Sigmoid colon (tissue), 7 donors: ENCODE data around the gene ITGA7. TPM values are rescaled to one million over a fixed set of nuclear protein-coding genes. Genes with fewer than 3 reads are reported as not detected.

ENCODE experiments used
- DNase-seq: peaks from one replicate; pipeline ENCODE4 v3.0.0-alpha.2; 2019
- H3K27ac ChIP-seq, 4 donors: fragments of 200-600 bp; sonication (generic); one replicate each; pipeline ENCODE4 v1.5.1; 2016 to 2019; ENCODE audit warnings: mild to moderate bottlenecking in 1 of 4
- H3K27me3 ChIP-seq, 3 donors: fragments of 200-600 bp; sonication (generic); one replicate each; pipeline ENCODE4 v1.5.1; 2019; ENCODE audit warnings: mild to moderate bottlenecking in 1 of 3
- H3K36me3 ChIP-seq, 4 donors: fragments of 200-600 bp; sonication (generic); one replicate each; pipeline ENCODE4 v1.5.1; 2016 to 2019
- H3K4me1 ChIP-seq, 4 donors: fragments of 200-600 bp; sonication (generic); one replicate each; pipeline ENCODE4 v1.5.1; 2017 to 2019
- H3K4me3 ChIP-seq, 4 donors: fragments of 200-600 bp; sonication (generic); one replicate each; pipeline ENCODE4 v1.5.1; 2017 to 2019; ENCODE audit warnings: mild to moderate bottlenecking in 2 of 4, moderate library complexity in 1 of 4
- H3K9me3 ChIP-seq, 4 donors: fragments of 200-600 bp in 3 of 4; sonication (generic) in 3 of 4; one replicate each; pipeline versions ENCODE4 v1.5.1 to v1.6.1; 2013 to 2019
- CTCF ChIP-seq, 4 experiments: fragments of 450-650 bp in 3 of 4; fragments of 200-600 bp in 1 of 4; IDR thresholded peaks; one replicate each; pipeline ENCODE4 v1.5.1; 2016 to 2019; ENCODE audit warnings: antibody characterized with exemption in 4 of 4, mild to moderate bottlenecking in 3 of 4, moderate library complexity in 2 of 4
- EP300 ChIP-seq, 4 donors: sonication (generic); formaldehyde crosslinking; IDR thresholded peaks; one replicate each; pipeline ENCODE4 v1.6.1; 2017; ENCODE audit warnings: antibody characterized with exemption in 4 of 4
- POLR2A ChIP-seq, 2 donors: fragments of 450-650 bp; IDR thresholded peaks; one replicate each; pipeline ENCODE4 v1.6.1; 2016; ENCODE audit warnings: antibody characterized with exemption in 2 of 2, mild to moderate bottlenecking in 2 of 2, moderate library complexity in 2 of 2
- POLR2AphosphoS5 ChIP-seq, 4 donors: sonication (generic); formaldehyde crosslinking; IDR thresholded peaks; one replicate each; pipeline ENCODE4 v1.6.1; 2017; ENCODE audit warnings: antibody characterized with exemption in 4 of 4
- WGBS, 2 donors: extraction: QIAGEN DNeasy Blood & Tissue Kit; methylation state at CpG; one replicate each; pipeline ENCODE4 v1.1.7; 2013; 5-methylcytosine and 5-hydroxymethylcytosine counted together
- intact Hi-C: fragments of 100-400 bp; cut with DNase I; formaldehyde crosslinking; loops from one replicate; pipeline ENCODE4 v1.15.1; 2023
- polyA plus RNA-seq, 3 donors: library from polyadenylated mRNA; stranded (reverse); fragments of 200-250 nt; gene quantifications; one replicate each; pipeline ENCODE4 v1.2.3, GENCODE V29; 2013
- total RNA-seq, 4 donors: library from RNA; depleted of rRNA; stranded (reverse); fragments of >200 nt; gene quantifications; one replicate each; pipeline ENCODE4 v1.1.0, GENCODE V29; 2016
- donor health status: healthy with polysubstance abuse.
- donor health status: Bipolar disorder and iron deficiency.
- donor health status: healthy.

ITGA7 gene
- total and polyA plus RNA-seq, 7 donors = 1.8 to 588 (median 66.6) TPM

GRCh38 chr12:55726971-55727370, 19.3 kb upstream of the ITGA7 start:
- Histone ChIP-seq H3K4me3 (peak overlapping the region; percentile 95 to 99 (median 98)), H3K36me3 (peaks cover 19 to 36% (median 23%) of the 10 kb centered on the region in 4 donors), H3K4me1 (peaks cover 0 to 76% (median 74%) of the 10 kb centered on the region in 4 donors), H3K27ac (peak overlapping the region; percentile 100), H3K27me3 (no peaks in the 10 kb centered on the region), H3K9me3 (no peaks in the 10 kb centered on the region)
- intact Hi-C loops = no loop called here
- peak; percentile 70 for DNase-seq
- WGBS, 2 donors = 47 to 61% methylated on average over 10 of the region's 10 CpGs
- TF ChIP-seq POLR2A (IDR thresholded peaks at IDR 0.05) (no peak), POLR2AphosphoS5 (IDR thresholded peaks at IDR 0.05) (no peak), EP300 (IDR thresholded peaks at IDR 0.05) (no peak), CTCF (IDR thresholded peaks at IDR 0.05) (no peak)

- intact Hi-C loops = no loop called here
- no peak overlapping the region for H3K4me3 ChIP-seq
- H3K4me1 ChIP-seq = peaks cover 0 to 80% (median 77%) of the 10 kb centered on the region in 4 donors
- no peak for TF ChIP-seq CTCF (IDR thresholded peaks at IDR 0.05)
- TF ChIP-seq POLR2AphosphoS5 (IDR thresholded peaks at IDR 0.05) = no peak
- no peak for TF ChIP-seq POLR2A (IDR thresholded peaks at IDR 0.05)
- TF ChIP-seq EP300 (IDR thresholded peaks at IDR 0.05) = no peak
- H3K36me3 ChIP-seq = peaks cover 19 to 36% (median 23%) of the 10 kb centered on the region in 4 donors
- H3K9me3 ChIP-seq = no peaks in the 10 kb centered on the region
- H3K27ac ChIP-seq = peak overlapping the region; percentile 100
- peak; percentile 56 for DNase-seq
- no peaks in the 10 kb centered on the region for H3K27me3 ChIP-seq
- 60 to 78% methylated on average over 3 of the region's 3 CpGs for WGBS, 2 donors
Observed at GRCh38 chr12:55725556-55725955, 17.9 kb upstream of the ITGA7 start.

- Histone ChIP-seq H3K9me3 (no peaks in the 10 kb centered on the region), H3K27me3 (no peaks in the 10 kb centered on the region), H3K4me1 (peaks cover 0 to 80% (median 77%) of the 10 kb centered on the region in 4 donors), H3K36me3 (peaks cover 19 to 36% (median 23%) of the 10 kb centered on the region in 4 donors), H3K27ac (peak overlapping the region; percentile 100), H3K4me3 (no peak overlapping the region)
- intact Hi-C loops = no loop called here
- TF ChIP-seq POLR2A (IDR thresholded peaks at IDR 0.05) (no peak), POLR2AphosphoS5 (IDR thresholded peaks at IDR 0.05) (no peak), EP300 (IDR thresholded peaks at IDR 0.05) (no peak), CTCF (IDR thresholded peaks at IDR 0.05) (no peak)
- DNase-seq = peak; percentile 63
- WGBS, 2 donors = 45 to 66% methylated on average over 3 of the region's 3 CpGs
Observed at GRCh38 chr12:55724940-55725309, 17.2 kb upstream of the ITGA7 start.

GRCh38 chr12:55724226-55724939, 16.7 kb upstream of the ITGA7 start:
- H3K36me3 ChIP-seq = peaks cover 19 to 36% (median 23%) of the 10 kb centered on the region in 4 donors
- DNase-seq = peak; percentile 88
- WGBS, 2 donors = 48 to 58% methylated on average over 11 of the region's 11 CpGs
- intact Hi-C loops = no loop called here
- H3K9me3 ChIP-seq = no peaks in the 10 kb centered on the region
- no peaks in the 10 kb centered on the region for H3K27me3 ChIP-seq
- peaks cover 0 to 82% (median 80%) of the 10 kb centered on the region in 4 donors for H3K4me1 ChIP-seq
- no peak overlapping the region for H3K4me3 ChIP-seq
- H3K27ac ChIP-seq = peak overlapping the region; percentile 100
- TF ChIP-seq CTCF (IDR thresholded peaks at IDR 0.05) (peak; percentile 12 to 57 (median 47)), EP300 (IDR thresholded peaks at IDR 0.05) (no peak), POLR2AphosphoS5 (IDR thresholded peaks at IDR 0.05) (peak in 2 of 4 donors; percentile 9 to 10), POLR2A (IDR thresholded peaks at IDR 0.05) (no peak)
